HEK293T (cell line): Measurements from ENCODE around the gene WNT9A.

Experiments used
- CTCF ChIA-PET: fragments of 350-600 bp; formaldehyde crosslinking; extraction: SDS; loops from one replicate; lab custom pipeline; 2021; ENCODE audit warnings: antibody characterized with exemption, inconsistent platforms; lab: Yijun Ruan, JAX
- POLR2A ChIA-PET: fragments of 350-600 bp; formaldehyde crosslinking; extraction: SDS; loops from one replicate; lab custom pipeline; 2020; ENCODE audit warnings: antibody characterized with exemption, inconsistent platforms; lab: Yijun Ruan, JAX
- DNase-seq: peaks from one replicate; pipeline ENCODE4 v3.0.0; 2012; ENCODE audit warnings: mixed read lengths; ENCODE audit errors: extremely low spot score
- ARNT ChIP-seq: fragments of 450-650 bp; IDR thresholded peaks from 2 replicates; pipeline ENCODE4 v1.6.1; 2017; ENCODE audit warnings: mild to moderate bottlenecking
- BHLHE40 ChIP-seq: fragments of 450-650 bp; IDR thresholded peaks from 2 replicates; pipeline ENCODE4 v1.6.1; 2016; ENCODE audit warnings: mild to moderate bottlenecking, moderate library complexity, borderline replicate concordance
- CTBP1 ChIP-seq: fragments of 450-650 bp; IDR thresholded peaks from 2 replicates; pipeline ENCODE4 v1.6.1; 2016; ENCODE audit warnings: borderline replicate concordance
- ELF4 ChIP-seq: fragments of 450-650 bp; IDR thresholded peaks from 2 replicates; pipeline ENCODE4 v1.6.1; 2017; ENCODE audit warnings: antibody characterized with exemption
- FOXA1 ChIP-seq: fragments of 450-650 bp; IDR thresholded peaks from 2 replicates; pipeline ENCODE4 v1.6.1; 2016; ENCODE audit warnings: mild to moderate bottlenecking
- FOXK2 ChIP-seq: fragments of 450-650 bp; IDR thresholded peaks from 2 replicates; pipeline ENCODE4 v1.6.1; 2016; ENCODE audit warnings: mild to moderate bottlenecking
- FOXM1 ChIP-seq: fragments of 450-650 bp; IDR thresholded peaks from 2 replicates; pipeline ENCODE4 v1.6.1; 2017; ENCODE audit warnings: mild to moderate bottlenecking, borderline replicate concordance
- HDGF ChIP-seq: fragments of 450-650 bp; IDR thresholded peaks from 2 replicates; pipeline ENCODE4 v1.6.1; 2017; ENCODE audit warnings: antibody characterized with exemption, borderline replicate concordance
- L3MBTL2 ChIP-seq: fragments of 450-650 bp; conservative IDR thresholded peaks from 2 replicates; pipeline ENCODE4 v1.6.1; 2016; ENCODE audit warnings: mild to moderate bottlenecking
- LEF1 ChIP-seq: fragments of 450-650 bp; IDR thresholded peaks from 2 replicates; pipeline ENCODE4 v1.6.1; 2017; ENCODE audit warnings: mild to moderate bottlenecking, borderline replicate concordance
- NFRKB ChIP-seq: fragments of 450-650 bp; IDR thresholded peaks from 2 replicates; pipeline ENCODE4 v1.6.1; 2016; ENCODE audit warnings: mild to moderate bottlenecking, moderate library complexity
- PKNOX1 ChIP-seq: fragments of 450-650 bp; IDR thresholded peaks from 2 replicates; pipeline ENCODE4 v1.6.1; 2016
- SP1 ChIP-seq: fragments of 450-650 bp; IDR thresholded peaks from 2 replicates; pipeline ENCODE4 v1.6.1; 2017
- SUZ12 ChIP-seq: fragments of 450-650 bp; IDR thresholded peaks from 2 replicates; pipeline ENCODE4 v1.6.1; 2016; ENCODE audit warnings: mild to moderate bottlenecking
- TARDBP ChIP-seq: fragments of 450-650 bp; IDR thresholded peaks from 2 replicates; pipeline ENCODE4 v1.6.1; 2016
- ZNF384 ChIP-seq: fragments of 450-650 bp; IDR thresholded peaks from 2 replicates; pipeline ENCODE4 v1.6.1; 2016

The WNT9A gene

DNA sequence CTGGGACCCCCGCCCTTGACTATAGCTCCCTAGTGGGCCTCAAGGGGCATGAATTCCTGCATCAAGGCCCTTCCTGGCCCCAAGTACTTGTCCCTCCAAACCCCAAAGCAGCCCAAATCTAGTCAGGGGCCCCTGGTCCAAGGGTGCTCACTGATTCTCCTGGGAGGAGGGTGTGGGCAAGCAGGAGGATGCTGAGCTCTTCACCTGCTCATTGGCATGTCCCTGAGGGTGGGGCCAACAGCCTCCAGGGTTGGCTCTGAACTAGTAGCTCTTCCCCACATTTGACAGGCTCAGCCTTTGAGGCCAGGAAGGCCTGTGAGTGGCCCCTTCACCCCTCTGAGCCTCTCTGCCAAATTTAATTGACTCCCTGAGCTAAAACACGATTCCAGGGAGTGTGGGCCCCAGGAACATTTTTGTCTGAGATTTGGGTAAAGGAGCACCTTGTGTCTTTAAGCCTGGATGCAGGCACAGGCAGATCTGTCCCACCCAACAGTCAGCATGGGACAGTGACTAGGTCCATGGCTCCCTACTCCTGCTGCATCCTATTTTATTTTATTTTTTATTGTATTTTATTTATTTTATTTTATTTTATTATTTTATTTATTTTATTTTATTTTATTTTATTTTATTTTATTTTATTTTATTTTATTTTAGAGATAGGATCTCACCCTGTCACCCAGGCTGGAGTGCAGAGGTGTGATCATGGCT is 11.0 kb upstream of the WNT9A start:
- no peak for TF ChIP-seq BHLHE40
- TF ChIP-seq LEF1: no peak
- no peak for TF ChIP-seq FOXM1
- TF ChIP-seq FOXA1: no peak
- no peak for TF ChIP-seq SUZ12
- no peak for TF ChIP-seq CTBP1
- TF ChIP-seq L3MBTL2: no peak
- no peak for TF ChIP-seq FOXK2
- no peak for TF ChIP-seq HDGF
- TF ChIP-seq TARDBP: no peak
- TF ChIP-seq SP1: no peak
- TF ChIP-seq ZNF384: no peak
- no peak for TF ChIP-seq PKNOX1
- TF ChIP-seq ELF4: no peak
- TF ChIP-seq NFRKB: no peak
- TF ChIP-seq ARNT: no peak

DNA sequence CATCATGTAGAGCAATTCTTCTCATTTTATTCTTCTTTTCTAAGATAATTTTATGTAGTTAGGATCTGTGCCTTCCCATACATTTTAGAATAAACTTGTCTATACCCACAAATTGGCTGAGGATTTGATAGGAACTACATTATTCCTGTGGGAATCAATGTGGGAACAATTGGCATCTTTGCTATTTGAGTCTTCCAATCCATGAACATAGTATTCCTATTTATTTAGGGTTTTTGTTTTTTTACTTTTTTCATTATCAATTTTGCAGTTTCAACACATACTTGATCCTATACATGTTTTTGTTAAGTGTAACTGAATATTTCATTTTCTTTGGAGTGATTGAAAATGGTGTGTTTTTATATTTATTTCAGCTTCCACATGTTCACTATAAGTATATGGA is 8.1 kb upstream of the WNT9A start:
- TF ChIP-seq SP1 (no peak), HDGF (no peak), L3MBTL2 (no peak), PKNOX1 (no peak), TARDBP (no peak), FOXK2 (no peak), FOXA1 (no peak), ZNF384 (no peak), SUZ12 (no peak), CTBP1 (no peak), LEF1 (no peak), ARNT (no peak), FOXM1 (no peak), NFRKB (no peak), ELF4 (no peak), BHLHE40 (no peak)
- DNase-seq: no peak
- POLR2A ChIA-PET: no interaction called here
- CTCF ChIA-PET: interaction anchor here (0.7 kb wide), 1 partner anchor 490 kb away, joined by 4 read pairs; no protein-coding TSS in a partner anchor

More for the DNA sequence above, 11.0 kb upstream of the WNT9A start:
- CTCF ChIA-PET: interaction anchor here (0.8 kb wide), 1 partner anchor 11 kb away, joined by 3 read pairs; the partner anchor contains the start of gene WNT9A
- POLR2A ChIA-PET: interaction anchor here (0.7 kb wide), 1 partner anchor 9 kb away, joined by 3 read pairs; no protein-coding TSS in a partner anchor
- DNase-seq: no peak

DNA sequence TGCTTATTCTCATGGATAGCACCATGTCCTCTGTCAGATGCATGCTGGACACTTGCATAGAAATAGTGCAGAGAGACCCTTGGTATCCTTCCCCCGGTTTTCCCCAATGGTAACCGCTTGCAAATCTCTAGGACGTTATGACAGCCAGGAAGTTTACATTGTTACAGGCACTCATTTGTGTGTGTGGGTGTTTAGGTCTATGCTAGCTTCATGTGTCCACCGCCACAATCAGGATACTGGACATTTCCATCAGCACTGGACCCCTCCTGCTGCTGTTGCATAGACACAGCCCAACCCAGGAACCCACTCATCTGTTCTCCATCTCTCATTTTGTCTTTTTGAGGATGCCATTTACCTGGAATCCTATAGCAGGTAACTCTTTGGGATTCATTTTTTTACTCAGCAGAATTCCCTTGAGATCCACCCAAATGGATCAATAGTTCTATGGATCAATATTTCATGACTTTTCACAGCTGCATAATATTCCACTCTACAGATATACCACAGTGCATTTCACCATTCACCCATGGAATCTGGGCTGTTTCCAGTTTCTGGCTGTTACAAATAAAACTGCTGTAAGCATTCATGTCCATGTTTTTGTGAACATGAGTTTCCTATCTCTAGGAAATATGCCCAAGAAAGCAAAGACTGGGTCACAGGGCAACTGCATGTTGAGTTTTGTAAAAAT is 6.6 kb upstream of the WNT9A start:
- TF ChIP-seq FOXK2: no peak
- TF ChIP-seq SP1: no peak
- TF ChIP-seq BHLHE40: no peak
- no peak for TF ChIP-seq NFRKB
- no peak for TF ChIP-seq PKNOX1
- TF ChIP-seq TARDBP: no peak
- no peak for TF ChIP-seq SUZ12
- TF ChIP-seq ELF4: no peak
- no peak for TF ChIP-seq ZNF384
- no peak for TF ChIP-seq ARNT
- TF ChIP-seq L3MBTL2: no peak
- TF ChIP-seq FOXA1: no peak
- no peak for TF ChIP-seq FOXM1
- no peak for TF ChIP-seq LEF1
- TF ChIP-seq CTBP1: no peak
- no peak for TF ChIP-seq HDGF
- no peak for DNase-seq
- ChIA-PET POLR2A (interaction anchor here (1.0 to 1.3 kb wide), 2 partner anchors 128 to 219 kb away, joined by 3 to 4 read pairs; partner anchors contain the start of genes JMJD4 and SNAP47), CTCF (interaction anchor here (0.8 to 1.4 kb wide), 9 partner anchors 9 to 197 kb away, joined by 3 to 6 read pairs (median 4); no protein-coding TSS in a partner anchor)

DNA sequence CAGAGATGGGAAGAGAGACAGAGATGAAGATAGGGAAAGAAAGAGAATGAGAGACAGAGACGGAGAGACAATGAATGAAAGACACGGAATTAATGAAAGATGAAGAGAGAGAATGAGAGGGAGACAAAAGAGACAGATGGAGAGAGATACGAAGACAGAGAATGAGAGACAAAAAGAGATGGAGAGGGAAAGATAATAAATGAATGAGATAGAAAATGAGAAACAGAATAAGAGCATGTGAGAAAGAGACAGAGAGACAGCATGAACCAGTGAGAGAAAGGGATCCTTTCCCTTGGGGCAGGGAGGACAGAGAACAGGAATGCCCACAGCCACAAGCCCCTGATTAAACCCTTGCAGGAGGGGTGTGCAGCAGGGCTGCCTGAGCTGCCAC is 5.3 kb upstream of the WNT9A start:
- TF ChIP-seq FOXA1 (no peak), CTBP1 (peak; percentile 46; the same call in 1 of the 2 replicates)
- CTCF ChIA-PET: interaction anchor here (0.7 to 1.4 kb wide), 7 partner anchors 22 to 472 kb away, joined by 3 to 6 read pairs (median 4); no protein-coding TSS in a partner anchor
- POLR2A ChIA-PET: interaction anchor here (0.6 to 1.3 kb wide), 3 partner anchors 129 to 218 kb away, joined by 3 to 5 read pairs (median 4); partner anchors contain the start of genes JMJD4 and SNAP47
- DNase-seq: no peak

DNA sequence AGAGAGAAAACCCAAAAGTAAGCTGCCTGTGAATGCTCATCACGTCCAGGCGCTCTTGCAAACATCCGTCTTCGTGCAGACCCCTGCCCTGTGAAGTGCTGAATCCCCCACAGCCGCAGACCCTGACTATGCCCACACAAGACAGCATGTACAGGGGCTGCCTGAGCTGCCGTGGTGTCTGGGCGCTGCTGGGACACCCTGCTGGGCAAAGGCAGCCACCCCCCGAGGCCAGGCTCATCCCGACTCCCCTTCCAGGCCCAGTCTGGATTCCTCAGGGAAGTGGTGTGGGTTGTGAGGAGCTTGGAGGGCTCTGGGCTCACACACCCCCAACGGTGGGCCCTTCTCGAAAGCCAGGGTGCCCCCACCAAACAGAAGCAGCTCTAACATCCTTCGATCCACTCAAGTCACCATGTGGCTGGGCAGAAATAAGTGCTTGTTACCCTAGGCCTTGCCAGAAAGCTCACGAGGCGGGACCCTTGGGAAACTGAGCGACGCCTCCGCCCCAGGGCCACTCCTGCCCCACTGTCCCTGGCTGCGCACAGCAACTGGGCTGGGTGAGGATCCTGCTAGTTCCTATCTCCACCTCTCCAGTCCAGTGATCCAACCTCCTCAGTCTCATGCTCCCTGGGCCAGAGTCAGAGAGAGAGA is 4.8 kb upstream of the WNT9A start:
- TF ChIP-seq ARNT: no peak
- TF ChIP-seq FOXM1: no peak
- TF ChIP-seq ZNF384: no peak
- no peak for TF ChIP-seq FOXA1
- no peak for TF ChIP-seq L3MBTL2
- no peak for TF ChIP-seq HDGF
- no peak for TF ChIP-seq CTBP1
- ChIA-PET POLR2A (no interaction called here), CTCF (interaction anchor here (1.1 kb wide), 1 partner anchor 191 kb away, joined by 5 read pairs; no protein-coding TSS in a partner anchor)
- DNase-seq: no peak
